Right atrium auricular region (tissue), 2 donors: ENCODE data around the gene AKAP11. TPM values are rescaled to one million over a fixed set of nuclear protein-coding genes. Genes with fewer than 3 reads are reported as not detected.

Experiments used
- DNase-seq: peaks from one replicate; pipeline ENCODE4 v3.0.0-alpha.2; 2019; ENCODE audit warnings: low spot score
- H3K27ac ChIP-seq, 2 donors: fragments of 200-600 bp; sonication (generic); 1 replicate in 1 of 2; 2 replicates in 1 of 2; pipeline ENCODE4 v1.5.1; 2016 to 2019
- H3K27me3 ChIP-seq, 2 donors: fragments of 200-600 bp; sonication (generic); one replicate each; pipeline versions ENCODE4 v1.5.1 to v1.6.0; 2017 to 2019
- H3K36me3 ChIP-seq: fragments of 200-600 bp; sonication (generic); one replicate; pipeline ENCODE4 v1.5.1; 2016
- H3K4me1 ChIP-seq, 2 donors: fragments of 200-600 bp; sonication (generic); one replicate each; pipeline versions ENCODE4 v1.5.1 to v1.6.0; 2017 to 2019
- H3K4me3 ChIP-seq, 2 donors: fragments of 200-600 bp; sonication (generic); 1 replicate in 1 of 2; 2 replicates in 1 of 2; pipeline ENCODE4 v1.5.1; 2017 to 2019; ENCODE audit warnings: mild to moderate bottlenecking in 1 of 2, moderate library complexity in 1 of 2
- H3K9me3 ChIP-seq, 2 donors: fragments of 200-600 bp; sonication (generic); one replicate each; pipeline ENCODE4 v1.5.1; 2019
- CTCF ChIP-seq, 2 donors: fragments of 200-600 bp; sonication (generic); IDR thresholded peaks; one replicate each; pipeline ENCODE4 v1.5.1; 2019; ENCODE audit warnings: antibody characterized with exemption in 2 of 2
- total RNA-seq, 2 donors: library from RNA; depleted of rRNA; stranded (reverse); fragments of >200 nt; gene quantifications; one replicate each; pipeline ENCODE4 v1.1.0, GENCODE V29; 2016

The AKAP11 gene
- total RNA-seq, 2 donors from 2014 or later: 24.2 to 30.4 TPM

GRCh38 chr13:42247883-42248282, 24.1 kb upstream of the AKAP11 start:
- Histone ChIP-seq H3K27ac (no peak overlapping the region), H3K9me3 (no peaks in the 10 kb centered on the region), H3K4me3 (no peak overlapping the region), H3K36me3 (no peaks in the 10 kb centered on the region), H3K27me3 (no peaks in the 10 kb centered on the region), H3K4me1 (no peaks in the 10 kb centered on the region)
- no peak for DNase-seq
- no peak for TF ChIP-seq CTCF (IDR thresholded peaks at IDR 0.05)

- no peak for TF ChIP-seq CTCF (IDR thresholded peaks at IDR 0.05)
- H3K9me3 ChIP-seq: no peaks in the 10 kb centered on the region
- H3K27ac ChIP-seq: no peak overlapping the region
- no peak for DNase-seq
- no peak overlapping the region for H3K4me3 ChIP-seq
- H3K27me3 ChIP-seq: no peaks in the 10 kb centered on the region
- no peaks in the 10 kb centered on the region for H3K4me1 ChIP-seq
- H3K36me3 ChIP-seq: no peaks in the 10 kb centered on the region
These were observed 16.1 kb upstream of the AKAP11 start for GRCh38 chr13:42255886-42256285.

- Histone ChIP-seq H3K27ac (no peak overlapping the region), H3K36me3 (no peaks in the 10 kb centered on the region), H3K4me3 (no peak overlapping the region), H3K9me3 (no peaks in the 10 kb centered on the region), H3K4me1 (no peaks in the 10 kb centered on the region), H3K27me3 (no peaks in the 10 kb centered on the region)
- TF ChIP-seq CTCF (IDR thresholded peaks at IDR 0.05): no peak
- DNase-seq: no peak
These were observed 13.2 kb upstream of the AKAP11 start for GRCh38 chr13:42258747-42259146.

- no peaks in the 10 kb centered on the region for H3K9me3 ChIP-seq
- no peaks in the 10 kb centered on the region for H3K4me1 ChIP-seq
- H3K27me3 ChIP-seq: no peaks in the 10 kb centered on the region
- no peak for DNase-seq
- no peak overlapping the region for H3K27ac ChIP-seq
- no peak overlapping the region for H3K4me3 ChIP-seq
- no peaks in the 10 kb centered on the region for H3K36me3 ChIP-seq
- TF ChIP-seq CTCF (IDR thresholded peaks at IDR 0.05): no peak
These were observed 12.4 kb upstream of the AKAP11 start for GRCh38 chr13:42259515-42259914.

GRCh38 chr13:42260903-42261654, 10.9 kb upstream of the AKAP11 start:
- Histone ChIP-seq H3K9me3 (no peaks in the 10 kb centered on the region), H3K27ac (no peak overlapping the region), H3K4me1 (no peaks in the 10 kb centered on the region), H3K36me3 (no peaks in the 10 kb centered on the region), H3K27me3 (no peaks in the 10 kb centered on the region), H3K4me3 (no peak overlapping the region)
- DNase-seq: no peak
- TF ChIP-seq CTCF (IDR thresholded peaks at IDR 0.05): no peak

GRCh38 chr13:42266473-42266872, 5.5 kb upstream of the AKAP11 start:
- H3K27me3 ChIP-seq: no peaks in the 10 kb centered on the region
- no peaks in the 10 kb centered on the region for H3K9me3 ChIP-seq
- DNase-seq: no peak
- H3K4me3 ChIP-seq: no peak overlapping the region
- TF ChIP-seq CTCF (IDR thresholded peaks at IDR 0.05): no peak
- peaks cover 0 to 12% of the 10 kb centered on the region in 2 donors for H3K4me1 ChIP-seq
- no peaks in the 10 kb centered on the region for H3K36me3 ChIP-seq
- no peak overlapping the region for H3K27ac ChIP-seq
